GM12878 (cell line): Measurements from ENCODE around the gene VSX1. TPM values are rescaled to one million over a fixed set of nuclear protein-coding genes. Genes with fewer than 3 reads are reported as not detected.

Source experiments
- ATAC-seq: fragments of 200-7000 bp; cut with Tn5 transposase; 3 replicates; pipeline ENCODE4 v1.9.1; 2020; ENCODE audit warnings: mild to moderate bottlenecking, moderate library complexity
- BruUV-seq: library from RNA; stranded (reverse); fragments of 400-500 nt; replicated peaks from 2 replicates; lab custom pipeline; 2021; lab: Mats Ljungman, UMichigan
- CTCF ChIA-PET: fragments of 300-600 bp; sonication (Branson Sonifier 250); formaldehyde crosslinking; extraction: SDS; loops from one replicate; lab custom pipeline; 2021; ENCODE audit warnings: inconsistent platforms; lab: Yijun Ruan, JAX
- POLR2A ChIA-PET: fragments of 350-600 bp; formaldehyde crosslinking; extraction: SDS; loops from one replicate; lab custom pipeline; 2021; ENCODE audit warnings: inconsistent platforms; lab: Charles Lee
- RAD21 ChIA-PET: fragments of 300-600 bp; sonication (Branson Sonifier 250); formaldehyde crosslinking; loops from one replicate; lab custom pipeline; 2023; ENCODE audit warnings: antibody characterized with exemption; ENCODE audit not compliant: unreplicated experiment; lab: Charles Lee
- SMC1A ChIA-PET: fragments of 300-600 bp; sonication (Branson Sonifier 250); formaldehyde crosslinking; loops from one replicate; lab custom pipeline; 2023; ENCODE audit not compliant: unreplicated experiment, uncharacterized antibody; lab: Charles Lee
- DNase-seq: peaks from one replicate; pipeline ENCODE4 v3.0.0-alpha.2; 2011; ENCODE audit warnings: low read depth, low spot score
- FAIRE-seq: peaks from 3 replicates; lab custom pipeline; 2011; peaks lifted over from hg19 to GRCh38; lab: Jason Lieb, UNC
- H2AFZ ChIP-seq: 2 replicates; pipeline ENCODE4 v1.6.0; 2011; ENCODE audit warnings: low read depth, low read length, control low read depth; ENCODE audit not compliant: control insufficient read depth
- H3K27ac ChIP-seq: 2 replicates; pipeline ENCODE4 v1.5.1; 2011; ENCODE audit warnings: control low read depth; ENCODE audit not compliant: control insufficient read depth, insufficient read depth
- H3K27me3 ChIP-seq, 2 experiments: replicated peaks in 1 of 2; 2 replicates each; pipeline versions ENCODE4 v1.6.0 to v1.6.1; 2011; ENCODE audit warnings: low read length in 1 of 2; ENCODE audit not compliant: control insufficient read depth in 2 of 2, insufficient read depth in 2 of 2
- H3K36me3 ChIP-seq, 2 experiments: 2 replicates each; pipeline ENCODE4 v1.5.1; 2011; ENCODE audit warnings: low read length in 1 of 2; ENCODE audit not compliant: control insufficient read depth in 2 of 2, insufficient read depth in 2 of 2
- H3K4me1 ChIP-seq: 2 replicates; pipeline ENCODE4 v1.6.1; 2011; ENCODE audit warnings: mild to moderate bottlenecking, low read length, moderate library complexity, mixed read lengths; ENCODE audit not compliant: control insufficient read depth, insufficient read depth
- H3K4me2 ChIP-seq: 2 replicates; pipeline ENCODE4 v1.6.0; 2011; ENCODE audit warnings: control low read depth; ENCODE audit not compliant: control insufficient read depth, insufficient read depth
- H3K4me3 ChIP-seq: fragments of 200-600 bp; sonication (generic); 2 replicates; pipeline ENCODE4 v1.5.1; 2016
- H3K79me2 ChIP-seq: 2 replicates; pipeline ENCODE4 v1.6.0; 2011; ENCODE audit warnings: low read length; ENCODE audit not compliant: control insufficient read depth, insufficient read depth
- H3K9ac ChIP-seq: 2 replicates; pipeline ENCODE4 v1.8.0; 2011; ENCODE audit warnings: low read length, control low read depth, mixed read lengths; ENCODE audit not compliant: control insufficient read depth, insufficient read depth
- H3K9me3 ChIP-seq: replicated peaks from 3 replicates; pipeline ENCODE4 v1.5.1; 2011; ENCODE audit warnings: mild to moderate bottlenecking, low read length; ENCODE audit not compliant: control insufficient read depth, insufficient read depth
- H4K20me1 ChIP-seq: 2 replicates; pipeline ENCODE4 v1.6.0; 2011; ENCODE audit not compliant: control insufficient read depth, insufficient read depth
- HDAC2 ChIP-seq: fragments of 200-600 bp; sonication (generic); IDR thresholded peaks from 2 replicates; pipeline ENCODE4 v1.6.1; 2017
- JUNB ChIP-seq: IDR thresholded peaks from 2 replicates; pipeline ENCODE4 v1.6.1; 2016; ENCODE audit warnings: antibody characterized with exemption, mild to moderate bottlenecking
- NFYB ChIP-seq: IDR thresholded peaks from 2 replicates; pipeline ENCODE4 v1.6.1; 2011; ENCODE audit warnings: low read depth, mild to moderate bottlenecking, low read length, improper control_type of control experiment, moderate library complexity; ENCODE audit not compliant: insufficient read depth
- POLR2AphosphoS2 ChIP-seq: IDR thresholded peaks from 2 replicates; pipeline ENCODE4 v1.6.1; 2011; ENCODE audit warnings: low read depth, mild to moderate bottlenecking, low read length, improper control_type of control experiment, moderate library complexity
- SREBF1 ChIP-seq: IDR thresholded peaks from 2 replicates; pipeline ENCODE4 v1.6.1; 2012; ENCODE audit warnings: mild to moderate bottlenecking, low read length
- TAF1 ChIP-seq: IDR thresholded peaks from 2 replicates; pipeline ENCODE4 v1.6.1; 2011; ENCODE audit warnings: mild to moderate bottlenecking, low read depth, low read length, borderline replicate concordance
- WGBS: methylation state at CpG from one replicate; pipeline ENCODE4 v1.1.6; 2016; ENCODE audit warnings: low lambda C conversion rate; ENCODE audit not compliant: insufficient replicate concordance, insufficient coverage; ENCODE audit errors: missing lambda C conversion rate; 5-methylcytosine and 5-hydroxymethylcytosine counted together
- in situ Hi-C: fragments of 300-500 bp; cut with MboI; formaldehyde crosslinking; loops from 9 replicates; pipeline ENCODE4 v1.14.3; 2018; ENCODE audit warnings: mixed read lengths
- intact Hi-C: fragments of 100-400 bp; cut with micrococcal nuclease; formaldehyde crosslinking; loops from one replicate; pipeline ENCODE4 v1.14.2; 2022; ENCODE audit not compliant: unreplicated experiment
- polyA plus RNA-seq, 11 experiments: library from polyadenylated mRNA; depleted of rRNA in 4 of 11; unstranded in 6 of 11; stranded (reverse) in 5 of 11; fragments of >200 nt; fragmentation: Nextera tagmentation in 4 of 11; fragmentation: Illumina TruSeq in 1 of 11; extraction: Ambion mirVana in 4 of 11; extraction: Trizol in 1 of 11; gene quantifications; 1 replicate in 1 of 11; 2 replicates in 10 of 11; pipeline versions ENCODE4 v1.2.1 to v1.2.3, GENCODE V29; 2011 to 2016; ENCODE audit warnings: inconsistent platforms in 2 of 11, missing spikeins in 2 of 11, low read depth in 1 of 11
- total RNA-seq, 4 experiments: library from RNA; depleted of rRNA in 3 of 4; stranded (reverse); fragments of >200 nt in 3 of 4; fragmentation: Illumina TruSeq in 1 of 4; extraction: Trizol in 1 of 4; gene quantifications; 2 replicates each; pipeline versions ENCODE4 v1.2.1 to v1.2.3, GENCODE V29; 2013 to 2021

Gene VSX1
- total and polyA plus RNA-seq, 10 of the 15 experiments (the other 5 are each of a cell fraction or from before 2014, with no cell fraction given), result 0.05 TPM; not detected in 9

GRCh38 chr20:25051386-25052155, 30.4 kb downstream of the VSX1 start (continued):
- TF ChIP-seq SREBF1, result no peak
- TF ChIP-seq TAF1, result no peak
- no peak for TF ChIP-seq JUNB
- TF ChIP-seq NFYB, result no peak

DNA sequence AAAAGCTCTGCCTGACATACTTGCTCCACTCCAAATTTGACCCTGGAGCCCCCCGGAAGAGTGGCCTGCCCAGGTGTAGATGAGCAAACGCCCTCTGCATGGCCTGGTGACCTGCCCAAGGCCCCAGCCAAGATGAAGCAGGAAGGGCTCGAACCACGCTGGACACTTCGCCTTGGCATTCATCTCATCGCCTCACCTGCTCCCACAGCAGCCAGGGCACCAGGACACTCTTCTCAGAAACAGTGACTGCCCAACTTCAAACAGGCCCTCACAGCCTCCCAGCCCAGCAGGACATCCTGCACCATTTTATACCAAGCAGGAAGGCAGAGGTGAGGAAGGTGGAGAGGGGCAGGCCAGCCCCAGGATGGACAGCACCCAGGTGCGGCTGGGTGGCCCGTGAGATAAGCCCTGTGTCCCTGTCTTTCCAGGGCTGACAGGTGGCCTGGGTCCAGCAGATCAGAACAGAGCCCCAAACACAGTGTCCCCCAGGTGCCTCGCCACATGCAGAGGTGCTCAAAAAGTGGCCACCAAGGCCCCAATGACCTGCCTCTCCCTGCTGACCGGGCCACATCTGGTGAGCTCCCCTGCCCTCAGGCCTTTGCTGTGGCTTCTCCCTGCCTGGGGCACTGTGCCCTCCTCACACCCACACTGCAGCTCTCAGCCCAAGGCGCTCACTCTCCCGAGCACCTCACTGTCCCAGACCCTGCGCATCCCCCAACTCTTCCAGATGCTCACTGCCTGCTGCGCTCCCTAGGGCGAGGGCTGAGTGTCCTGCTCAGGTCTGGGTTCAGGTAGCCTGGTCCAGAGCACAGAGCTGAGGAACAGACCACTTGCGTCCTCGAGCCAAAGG, 31.2 kb downstream of the VSX1 start:
- ATAC-seq, result no peak
- Histone ChIP-seq H3K9me3 (no peaks in the 10 kb centered on the region), H3K27me3 (no peaks in the 10 kb centered on the region), H3K4me1 (peaks cover 38% of the 10 kb centered on the region), H3K4me3 (no peak overlapping the region), H3K27ac (no peak overlapping the region), H2AFZ (no peak overlapping the region), H4K20me1 (peaks cover 5% of the 10 kb centered on the region; the same call in 1 of the 2 replicates), H3K9ac (no peak overlapping the region), H3K4me2 (no peak overlapping the region), H3K36me3 (peaks cover 4 to 11% of the 10 kb centered on the region in 2 experiments; a peak in 3 of 4 replicates), H3K79me2 (peaks cover 10% of the 10 kb centered on the region)
- DNase-seq, result no peak
- intact Hi-C loops (no loop called here), in situ Hi-C loops (loop anchor here (10.0 to 25.0 kb wide), 2 partner anchors 354 to 1688 kb away; partner anchors contain the start of genes GINS1, GZF1 and NXT1)
- FAIRE-seq, result no peak
- SMC1A ChIA-PET, result interaction anchor here (1.2 kb wide), 1 partner anchor 14 kb away, joined by 3 read pairs; no protein-coding TSS in a partner anchor
- 83% methylated on average over 17 of the region's 17 CpGs for WGBS
- CTCF ChIA-PET, result interaction anchor here (1.0 kb wide), 1 partner anchor 14 kb away, joined by 3 read pairs; no protein-coding TSS in a partner anchor
- no TSS peak for BruUV-seq
- TF ChIP-seq POLR2AphosphoS2 (no peak), HDAC2 (no peak)
- RAD21 ChIA-PET, result no interaction called here
- POLR2A ChIA-PET, result interaction anchor here (0.5 kb wide), 1 partner anchor 53 kb away, joined by 4 read pairs; no protein-coding TSS in a partner anchor
